Gastroesophageal sphincter (tissue), 3 donors: ENCODE data around the gene SPATA45.

Source experiments
- POLR2A ChIP-seq, 2 donors: fragments of 450-650 bp; IDR thresholded peaks; one replicate each; pipeline ENCODE4 v1.6.1; 2017; ENCODE audit warnings: antibody characterized with exemption in 2 of 2, mild to moderate bottlenecking in 2 of 2, moderate library complexity in 1 of 2
- POLR2AphosphoS5 ChIP-seq: sonication (generic); formaldehyde crosslinking; IDR thresholded peaks from one replicate; pipeline ENCODE4 v1.6.1; 2017; ENCODE audit warnings: antibody characterized with exemption
- TF ChIP-seq, protein P1 (sequence below), 4 experiments: fragments of 200-600 bp in 2 of 4; fragments of 450-650 bp in 2 of 4; sonication (generic) in 1 of 4; IDR thresholded peaks; one replicate each; pipeline ENCODE4 v1.5.1; 2017 to 2019; ENCODE audit warnings: antibody characterized with exemption in 4 of 4, mild to moderate bottlenecking in 2 of 4, moderate library complexity in 2 of 4

DNA sequence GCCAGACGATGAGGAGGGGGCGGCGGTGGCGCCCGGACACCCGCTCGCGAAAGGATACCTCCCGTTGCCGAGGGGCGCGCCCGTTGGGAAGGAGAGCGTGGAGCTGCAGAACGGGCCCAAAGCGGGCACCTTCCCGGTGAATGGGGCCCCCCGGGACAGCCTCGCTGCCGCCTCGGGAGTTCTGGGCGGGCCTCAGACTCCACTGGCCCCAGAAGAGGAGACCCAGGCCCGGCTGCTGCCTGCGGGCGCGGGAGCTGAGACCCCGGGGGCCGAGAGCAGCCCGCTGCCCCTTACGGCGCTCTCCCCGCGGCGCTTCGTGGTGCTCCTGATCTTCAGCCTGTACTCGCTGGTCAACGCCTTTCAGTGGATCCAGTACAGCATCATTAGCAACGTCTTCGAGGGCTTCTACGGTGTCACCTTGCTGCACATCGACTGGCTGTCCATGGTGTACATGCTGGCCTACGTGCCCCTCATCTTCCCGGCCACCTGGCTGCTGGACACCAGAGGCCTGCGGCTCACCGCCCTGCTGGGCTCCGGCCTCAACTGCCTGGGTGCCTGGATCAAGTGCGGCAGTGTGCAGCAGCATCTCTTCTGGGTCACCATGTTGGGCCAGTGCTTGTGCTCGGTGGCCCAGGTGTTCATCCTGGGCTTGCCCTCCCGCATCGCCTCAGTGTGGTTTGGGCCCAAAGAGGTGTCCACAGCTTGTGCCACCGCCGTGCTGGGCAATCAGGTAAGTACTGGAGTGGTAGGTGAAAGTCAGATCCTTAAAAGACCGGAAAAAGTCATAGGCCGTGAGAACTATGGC, 11.2 kb upstream of the SPATA45 start:
- TF ChIP-seq, protein P1, sequence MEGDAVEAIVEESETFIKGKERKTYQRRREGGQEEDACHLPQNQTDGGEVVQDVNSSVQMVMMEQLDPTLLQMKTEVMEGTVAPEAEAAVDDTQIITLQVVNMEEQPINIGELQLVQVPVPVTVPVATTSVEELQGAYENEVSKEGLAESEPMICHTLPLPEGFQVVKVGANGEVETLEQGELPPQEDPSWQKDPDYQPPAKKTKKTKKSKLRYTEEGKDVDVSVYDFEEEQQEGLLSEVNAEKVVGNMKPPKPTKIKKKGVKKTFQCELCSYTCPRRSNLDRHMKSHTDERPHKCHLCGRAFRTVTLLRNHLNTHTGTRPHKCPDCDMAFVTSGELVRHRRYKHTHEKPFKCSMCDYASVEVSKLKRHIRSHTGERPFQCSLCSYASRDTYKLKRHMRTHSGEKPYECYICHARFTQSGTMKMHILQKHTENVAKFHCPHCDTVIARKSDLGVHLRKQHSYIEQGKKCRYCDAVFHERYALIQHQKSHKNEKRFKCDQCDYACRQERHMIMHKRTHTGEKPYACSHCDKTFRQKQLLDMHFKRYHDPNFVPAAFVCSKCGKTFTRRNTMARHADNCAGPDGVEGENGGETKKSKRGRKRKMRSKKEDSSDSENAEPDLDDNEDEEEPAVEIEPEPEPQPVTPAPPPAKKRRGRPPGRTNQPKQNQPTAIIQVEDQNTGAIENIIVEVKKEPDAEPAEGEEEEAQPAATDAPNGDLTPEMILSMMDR (IDR thresholded peaks at IDR 0.05) = no peak
- TF ChIP-seq POLR2A (IDR thresholded peaks at IDR 0.05) (no peak), POLR2AphosphoS5 (no peak)
